HG03135 (cell line): Measurements from ENCODE around the gene ARFGAP3.

Source experiments
- ATAC-seq: cut with Tn5 transposase; IDR thresholded peaks from one replicate; pipeline ENCODE4 v1.9.1; 2021; ENCODE audit warnings: mild to moderate bottlenecking, moderate library complexity; ENCODE audit not compliant: unreplicated experiment

ARFGAP3 gene

DNA sequence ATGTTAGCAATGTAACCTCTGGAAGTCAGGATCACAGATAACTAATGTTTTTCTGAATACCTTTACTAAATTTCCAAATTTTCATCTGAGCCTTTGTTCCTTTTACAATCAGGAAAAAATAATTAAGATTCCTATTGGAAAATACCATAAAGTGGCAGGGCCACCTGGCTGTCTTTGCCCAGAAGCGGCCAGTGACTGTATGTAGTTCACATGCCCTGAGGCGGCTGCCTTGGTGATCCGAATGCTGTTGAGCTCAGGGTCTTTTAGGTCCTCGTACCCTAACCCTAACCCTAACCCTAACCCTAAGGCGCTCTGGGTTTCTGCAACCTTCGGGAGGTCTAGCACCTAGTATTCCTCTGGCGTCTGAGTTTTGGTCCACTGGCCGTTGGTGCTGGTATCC, 8.5 kb upstream of the ARFGAP3 start:
- no peak for ATAC-seq

DNA sequence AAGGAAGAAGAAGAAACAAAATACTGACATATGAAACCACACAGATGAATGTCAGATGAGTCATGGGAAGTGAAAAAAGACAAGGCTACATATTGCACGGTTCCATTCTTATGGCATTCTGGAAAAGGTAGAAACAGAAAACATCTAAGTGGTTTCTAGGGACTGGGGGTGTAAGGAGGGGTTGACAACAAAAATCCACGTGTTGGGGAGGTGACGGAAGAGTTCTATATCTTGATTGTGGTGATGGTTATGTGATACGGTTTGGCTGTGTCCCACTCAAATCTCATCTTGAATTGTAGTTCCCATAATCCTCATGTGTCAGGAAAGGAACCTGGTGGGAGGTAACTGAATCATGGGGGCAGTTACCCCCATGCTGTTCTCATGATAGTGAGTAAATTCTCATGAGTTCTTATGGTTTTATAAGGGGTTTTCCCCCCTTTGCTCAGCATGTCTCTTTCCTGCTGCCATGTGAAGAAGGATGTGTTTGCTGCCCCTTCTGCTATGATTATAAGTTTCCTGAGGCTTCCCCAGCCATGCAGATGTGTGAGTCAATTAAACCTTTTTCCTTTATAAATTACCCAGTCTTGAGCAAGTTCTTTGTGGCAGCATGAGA, 6.4 kb upstream of the ARFGAP3 start:
- no peak for ATAC-seq

DNA sequence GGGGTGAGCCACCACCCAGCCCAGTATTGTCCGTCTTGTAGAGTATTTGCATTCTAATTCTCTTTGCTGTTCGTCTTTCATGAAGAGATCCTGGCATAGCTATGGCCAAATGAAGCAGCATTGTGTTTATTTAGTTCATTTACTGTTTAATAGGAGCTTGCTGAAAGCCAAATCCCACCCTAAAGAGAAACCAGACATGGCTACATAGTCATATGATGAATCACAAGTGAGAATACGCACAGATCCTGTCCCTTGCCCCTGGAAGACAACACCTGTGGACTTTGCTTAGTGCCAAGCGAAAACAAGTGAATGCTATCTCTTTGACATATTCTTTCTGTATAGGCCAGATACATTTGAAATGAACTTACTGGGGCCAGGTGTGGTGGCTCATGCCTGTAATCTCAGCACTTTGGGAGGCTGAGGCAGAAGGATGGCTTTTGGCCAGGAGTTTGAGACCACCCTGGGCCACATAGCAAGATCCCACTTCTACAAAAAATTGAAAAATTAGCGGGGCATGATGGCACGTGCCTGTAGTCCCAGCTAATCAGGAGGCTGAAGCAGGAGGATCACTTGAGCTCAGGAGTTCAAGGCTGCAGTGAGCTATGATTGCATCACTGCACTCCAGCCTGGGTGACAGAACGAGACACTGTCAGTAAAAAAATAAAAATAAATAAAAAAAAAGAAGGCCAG, 5.1 kb upstream of the ARFGAP3 start:
- no peak for ATAC-seq

DNA sequence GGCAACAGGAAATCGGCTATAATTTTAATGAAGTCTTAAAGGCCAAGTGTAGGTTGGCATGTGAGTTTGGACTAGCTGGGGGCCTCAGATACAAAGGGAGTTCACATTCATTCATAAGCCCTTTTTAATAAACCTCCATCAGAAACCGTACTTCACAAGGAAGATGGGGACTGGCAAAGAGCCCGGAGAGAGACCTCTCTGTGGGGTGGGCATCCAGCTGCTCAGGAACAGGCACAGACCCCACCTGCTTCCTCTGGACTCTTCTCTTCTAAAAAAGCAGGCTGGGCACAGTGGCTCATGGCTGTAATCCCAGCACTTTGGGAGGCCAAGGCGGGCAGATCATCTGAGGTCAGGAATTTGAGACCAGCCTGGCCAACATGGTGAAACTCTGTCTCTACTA, 3.9 kb upstream of the ARFGAP3 start:
- no peak for ATAC-seq

DNA sequence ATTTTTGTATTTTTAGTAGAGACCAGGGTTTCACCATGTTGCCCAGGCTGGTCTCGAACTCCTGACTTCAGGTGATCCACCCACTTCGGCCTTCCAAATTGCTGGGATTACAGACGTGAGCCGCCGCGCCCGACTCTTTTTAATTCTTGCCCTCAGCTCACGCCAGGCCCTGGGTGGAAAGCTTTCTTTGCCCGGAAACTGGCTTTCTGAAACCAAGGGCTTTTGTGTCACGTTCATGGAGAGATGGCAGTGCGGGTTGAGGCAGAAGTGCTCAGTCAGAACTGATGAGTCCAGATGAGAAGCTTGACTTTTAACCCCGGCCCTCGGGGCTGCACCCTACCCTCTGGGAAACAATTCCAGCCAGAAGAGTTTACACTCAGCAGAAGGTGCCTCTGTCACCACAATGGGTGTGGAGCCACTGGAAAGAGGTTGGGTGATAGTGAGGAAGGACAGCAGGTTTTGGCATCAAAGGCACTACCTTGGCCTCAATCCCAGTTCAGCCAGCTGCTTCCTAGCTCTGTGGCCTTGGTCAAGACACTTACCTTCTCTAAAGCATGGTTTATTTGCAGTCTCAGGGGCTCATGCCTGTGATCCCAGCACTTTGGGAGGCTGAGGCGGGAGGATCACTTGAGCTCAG, 890 bp upstream of the ARFGAP3 start:
- no peak for ATAC-seq

DNA sequence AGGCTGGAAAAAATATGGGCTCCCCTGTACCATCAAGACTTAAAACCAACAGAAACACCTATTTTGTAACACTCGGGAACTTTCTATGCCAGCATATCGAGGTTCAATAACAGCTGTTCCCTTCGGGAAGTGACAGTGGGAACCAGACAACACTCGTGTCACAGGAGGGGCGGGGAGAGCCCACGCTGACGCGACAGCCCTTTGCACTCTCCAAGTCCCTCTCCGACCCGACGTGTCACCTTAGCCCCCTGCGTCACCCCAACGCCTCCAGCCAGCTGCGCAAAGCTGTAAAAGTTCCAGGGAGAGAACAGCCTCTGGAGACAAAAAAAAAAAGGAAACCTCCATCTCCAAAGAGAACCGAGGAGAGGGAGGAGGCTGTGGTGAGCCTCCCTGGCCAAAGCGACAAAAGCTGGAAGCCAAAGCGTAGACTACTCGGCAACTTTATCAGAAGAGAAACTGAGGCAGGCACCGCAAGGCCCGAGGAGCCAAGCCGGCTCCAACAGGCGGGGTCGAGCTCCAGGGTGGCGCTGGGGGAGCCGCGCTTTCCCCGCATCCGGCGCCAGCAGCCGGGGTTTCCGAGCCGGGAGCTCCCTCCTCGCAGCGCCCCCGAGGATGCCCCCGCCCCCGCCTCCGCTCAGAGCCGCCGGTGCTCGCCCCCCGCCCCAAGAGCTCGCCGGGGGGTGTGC, 751 bp downstream of the ARFGAP3 start:
- ATAC-seq: peak; percentile 28

DNA sequence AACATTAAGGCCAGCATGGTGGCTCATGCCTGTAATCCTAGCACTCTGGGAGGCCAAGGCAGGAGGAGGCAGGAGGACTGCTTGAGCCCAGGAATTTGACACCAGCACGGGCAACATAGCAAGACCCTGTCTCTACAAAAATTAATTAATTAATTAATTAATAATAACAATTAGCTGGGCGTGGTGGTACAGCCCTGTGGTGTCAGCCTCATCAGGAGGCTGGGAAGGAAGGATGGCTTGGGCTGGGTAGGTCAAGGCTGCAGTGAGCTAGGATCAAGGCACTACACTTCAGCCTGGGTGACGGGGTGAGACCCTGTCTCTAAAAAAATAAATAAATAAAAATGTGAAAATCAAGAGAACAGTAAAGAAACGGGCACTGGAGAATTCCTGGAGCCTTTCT, 1.4 kb downstream of the ARFGAP3 start:
- ATAC-seq: no peak

DNA sequence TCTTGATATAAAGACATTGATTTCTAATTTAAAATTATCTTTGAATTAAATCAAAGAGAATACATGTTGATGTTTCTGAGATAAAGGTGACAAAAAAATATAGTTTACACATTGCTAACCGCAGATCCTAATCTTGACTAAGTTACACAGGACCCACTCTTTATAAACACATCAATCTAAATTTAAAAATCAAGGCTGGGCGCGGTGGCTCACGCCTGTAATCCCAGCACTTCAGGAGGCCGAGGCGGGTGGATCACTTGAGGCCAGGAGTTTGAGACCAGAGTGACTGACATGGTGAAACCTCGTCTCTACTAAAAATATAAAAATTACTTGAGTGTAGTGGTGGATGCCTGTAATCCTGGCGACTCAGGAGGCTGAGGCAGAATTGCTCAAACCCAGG, 1.9 kb downstream of the ARFGAP3 start:
- ATAC-seq: no peak

DNA sequence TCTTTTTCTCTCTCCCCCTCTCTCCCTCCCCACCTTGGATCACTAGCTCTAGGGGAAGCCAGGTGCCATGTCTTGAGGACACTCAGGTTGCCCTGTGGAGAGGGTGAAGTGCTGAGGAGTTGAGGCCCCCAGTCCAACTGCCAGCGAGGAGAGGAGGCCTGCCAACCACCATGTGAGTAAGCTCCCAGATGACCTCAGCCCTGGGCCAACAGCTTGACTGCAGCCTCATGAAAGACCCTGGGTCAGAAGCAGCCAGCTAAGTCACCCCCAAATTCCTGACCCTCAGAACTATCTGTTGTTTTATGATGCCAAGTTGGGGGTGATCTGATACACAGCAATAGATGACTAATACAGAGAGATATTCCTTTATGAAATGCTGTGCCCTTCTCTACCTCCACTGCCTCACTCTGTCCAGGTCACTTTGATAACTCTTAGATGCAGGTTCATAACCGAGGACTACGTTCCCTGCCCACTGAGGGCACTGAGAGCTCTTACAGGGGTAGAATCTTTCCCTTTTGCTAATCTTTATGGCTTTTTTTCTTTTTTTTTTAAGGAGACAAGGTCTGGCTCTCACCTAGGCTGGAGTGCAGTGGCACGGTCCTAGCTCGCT, 8.0 kb downstream of the ARFGAP3 start:
- ATAC-seq: no peak

DNA sequence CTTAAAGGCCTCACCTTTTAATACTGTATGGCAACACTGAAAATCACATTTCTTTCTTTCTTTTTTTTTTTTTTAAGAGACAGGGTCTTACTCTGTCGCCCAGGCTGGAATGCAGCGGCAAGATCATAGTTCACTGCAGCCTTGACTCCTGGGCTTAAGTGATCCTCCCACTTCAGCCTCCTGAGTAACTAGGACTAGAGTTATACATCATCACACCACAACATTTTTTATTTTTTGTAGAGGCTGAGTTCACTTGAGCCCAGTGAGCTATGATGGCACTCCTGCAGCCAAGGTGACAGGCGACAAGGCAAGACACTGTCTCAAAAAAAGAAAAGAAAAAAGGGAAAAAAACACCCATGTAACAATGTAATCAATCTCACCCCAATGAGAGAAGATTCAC, 10.0 kb downstream of the ARFGAP3 start:
- no peak for ATAC-seq

DNA sequence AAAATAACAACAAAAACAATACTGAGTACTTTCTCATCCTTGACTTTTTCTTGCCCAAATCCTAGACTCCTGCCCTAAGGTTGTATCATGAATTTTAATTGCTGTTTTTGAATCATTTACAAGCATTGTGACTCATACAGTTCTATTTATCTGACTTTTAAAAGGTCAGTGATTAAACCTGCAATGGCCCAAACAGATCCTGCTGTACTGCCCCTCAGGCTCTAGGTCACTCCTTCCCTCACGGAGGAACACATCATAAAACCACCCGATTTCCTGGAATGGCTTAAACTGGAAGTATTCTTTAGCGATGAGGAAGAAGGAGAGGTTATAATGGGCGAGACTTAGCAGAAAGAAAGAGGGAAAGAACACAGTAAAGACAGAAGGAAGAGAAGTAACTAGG, 12.3 kb downstream of the ARFGAP3 start:
- ATAC-seq: no peak

DNA sequence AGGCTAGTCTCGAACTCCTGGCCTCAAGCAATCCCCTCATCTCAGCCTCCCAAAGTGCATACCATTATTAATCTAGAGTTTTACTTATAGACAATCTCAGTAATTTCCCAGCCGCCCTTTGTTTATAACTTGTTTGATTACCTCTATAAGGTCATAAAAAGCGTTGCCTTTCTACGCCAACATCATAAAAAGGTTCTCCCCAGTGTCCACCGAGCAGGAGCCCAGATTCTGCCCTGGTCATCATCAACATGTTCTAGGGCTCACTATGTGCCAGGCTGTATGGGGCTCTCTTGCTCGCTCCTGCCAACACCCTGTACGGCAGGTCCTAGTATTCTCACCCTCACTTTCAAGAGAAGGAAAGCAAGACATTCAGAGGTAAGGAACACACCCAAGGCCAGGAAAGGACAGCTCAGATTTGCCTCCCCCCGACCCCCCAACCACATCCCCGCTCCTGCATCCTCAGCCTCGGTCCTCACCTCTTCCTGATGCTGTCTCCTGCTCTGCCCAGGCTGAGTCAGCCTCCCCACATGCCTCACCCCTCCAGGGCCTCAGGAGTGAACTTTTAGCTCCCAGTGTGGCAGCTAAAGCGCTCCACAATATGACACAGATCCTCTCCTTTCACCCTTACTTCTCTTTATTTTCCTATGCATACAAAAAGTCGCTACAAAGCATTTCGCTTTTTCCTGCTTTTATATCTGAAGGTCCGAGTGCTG, 14.3 kb downstream of the ARFGAP3 start:
- no peak for ATAC-seq

DNA sequence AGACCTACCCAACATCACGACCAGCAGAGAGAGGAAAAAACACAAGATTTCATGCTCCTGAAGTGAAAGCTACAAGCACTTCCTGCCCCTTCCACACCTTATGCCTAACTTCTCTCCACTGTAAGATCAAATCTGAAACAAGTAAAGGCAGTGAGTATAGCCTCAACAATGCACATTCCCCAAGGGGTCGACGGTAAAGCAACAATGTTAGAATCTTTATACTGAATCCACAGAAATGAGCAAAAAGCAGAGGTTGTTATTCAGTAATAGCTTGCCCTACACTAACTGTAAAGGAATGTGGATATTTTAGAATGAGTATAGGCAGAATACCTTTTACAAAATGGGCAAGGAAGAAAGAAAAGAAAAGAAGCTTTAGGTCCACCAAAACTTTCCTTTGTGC, 15.6 kb downstream of the ARFGAP3 start:
- no peak for ATAC-seq

DNA sequence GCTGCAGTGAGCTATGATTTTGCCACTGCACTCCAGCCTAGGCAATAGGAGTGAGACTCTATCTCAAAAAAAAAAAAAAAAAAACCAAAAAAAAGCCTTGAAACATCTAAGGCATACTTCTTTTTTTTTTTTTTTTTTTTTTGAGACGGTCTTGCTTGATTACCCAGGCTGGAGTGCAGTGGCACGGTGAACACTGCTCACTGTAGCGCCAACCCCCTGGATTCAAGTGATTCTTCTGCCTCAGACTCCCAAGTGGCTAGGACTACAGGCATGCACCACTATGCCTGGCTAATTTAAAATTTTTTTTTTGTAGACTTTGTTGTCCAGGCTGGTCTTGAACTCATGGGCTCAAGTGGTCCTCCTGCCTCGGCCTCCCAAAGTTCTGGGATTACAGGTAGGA, 19.5 kb downstream of the ARFGAP3 start:
- no peak for ATAC-seq

DNA sequence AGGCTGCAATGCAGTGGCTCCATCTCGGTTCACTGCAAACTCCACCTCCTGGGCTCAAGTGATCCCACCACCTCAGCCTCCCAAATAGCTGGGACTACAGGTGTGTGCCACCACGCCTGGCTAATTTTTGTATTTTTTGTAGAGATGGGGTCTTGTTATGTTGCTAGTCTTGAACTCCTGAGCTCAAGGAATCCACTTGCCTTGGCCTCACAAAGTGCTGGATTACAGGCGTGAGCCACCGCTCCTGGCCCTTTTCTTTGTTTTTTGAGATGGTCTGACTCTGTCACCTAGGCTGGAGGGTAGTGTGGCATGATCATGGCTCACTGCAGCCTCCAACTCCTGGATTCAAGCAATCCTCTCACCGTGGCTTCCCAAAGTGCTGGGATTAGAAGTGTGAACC, 21.0 kb downstream of the ARFGAP3 start:
- ATAC-seq: no peak

DNA sequence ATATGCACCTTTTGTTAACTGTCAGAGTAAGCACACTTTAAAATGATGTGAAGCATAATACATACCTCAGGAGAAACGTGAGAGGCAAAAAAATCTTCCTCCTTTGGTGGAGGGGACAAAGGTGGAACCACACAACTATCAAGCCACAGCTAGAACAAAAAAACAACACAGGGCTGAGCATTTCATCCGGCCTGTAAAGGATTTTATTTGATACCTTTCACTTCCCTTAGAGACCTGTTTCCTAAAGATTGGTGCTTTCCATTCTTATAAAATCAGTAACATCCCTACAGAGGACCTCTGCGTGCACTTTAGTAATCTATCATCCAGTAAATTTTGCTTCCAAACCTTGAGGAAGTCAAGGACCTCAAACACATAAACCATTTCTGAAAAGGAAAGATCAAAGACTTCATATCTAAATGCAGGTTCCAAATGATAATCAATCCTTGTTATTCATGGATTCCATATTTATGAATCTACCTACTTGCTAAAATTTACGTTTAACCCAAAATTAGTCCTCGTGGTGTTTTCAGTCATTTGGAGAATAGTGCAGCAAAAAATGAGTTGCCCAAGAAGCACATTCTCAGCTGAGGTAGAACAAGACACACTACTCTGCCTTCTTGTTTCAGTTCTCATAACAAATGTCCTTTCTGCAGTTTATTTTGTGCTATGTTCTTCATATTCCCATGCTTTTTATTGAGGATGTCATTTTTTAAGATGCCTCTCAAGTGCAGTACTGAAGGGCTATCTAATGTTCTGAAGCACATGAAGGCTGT, 22.7 kb downstream of the ARFGAP3 start:
- ATAC-seq: no peak

DNA sequence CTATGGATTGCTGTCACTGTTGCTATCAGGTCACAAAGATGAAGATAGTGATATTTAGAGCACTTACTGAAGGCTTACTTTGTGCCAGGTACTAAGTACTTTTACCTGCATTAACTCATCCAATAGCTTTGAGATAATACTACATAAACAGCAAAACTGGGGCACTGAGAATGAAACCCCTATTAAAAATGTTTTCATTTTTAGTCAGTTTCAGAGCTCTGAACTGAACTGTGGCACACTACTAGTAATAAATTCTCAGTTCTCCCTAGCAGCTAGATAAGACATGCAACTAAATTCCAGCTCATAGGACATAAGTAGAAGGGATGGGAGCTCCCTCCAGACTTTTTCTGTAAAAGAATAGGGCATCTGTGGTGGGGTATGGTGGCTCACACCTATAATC, 24.0 kb downstream of the ARFGAP3 start:
- ATAC-seq: no peak

DNA sequence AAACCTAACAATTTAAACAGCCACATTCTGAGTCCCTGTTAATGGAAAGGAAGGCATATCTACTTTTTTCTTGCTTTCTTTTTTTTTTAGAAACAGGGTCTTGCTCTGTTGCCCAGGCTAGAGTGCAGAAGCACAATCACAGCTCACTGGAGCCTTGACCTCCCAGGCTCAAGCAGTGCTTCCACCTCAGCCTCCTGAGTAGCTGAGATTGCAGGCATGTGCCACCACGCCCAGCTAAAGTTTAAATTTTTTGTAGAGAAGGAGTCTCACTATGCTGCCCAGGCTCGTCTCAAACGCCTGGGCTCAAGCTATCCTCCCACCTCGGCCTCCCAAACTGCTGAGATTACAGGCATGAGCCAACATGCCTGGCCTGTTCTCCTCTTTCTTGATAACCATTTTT, 25.4 kb downstream of the ARFGAP3 start:
- ATAC-seq: no peak

DNA sequence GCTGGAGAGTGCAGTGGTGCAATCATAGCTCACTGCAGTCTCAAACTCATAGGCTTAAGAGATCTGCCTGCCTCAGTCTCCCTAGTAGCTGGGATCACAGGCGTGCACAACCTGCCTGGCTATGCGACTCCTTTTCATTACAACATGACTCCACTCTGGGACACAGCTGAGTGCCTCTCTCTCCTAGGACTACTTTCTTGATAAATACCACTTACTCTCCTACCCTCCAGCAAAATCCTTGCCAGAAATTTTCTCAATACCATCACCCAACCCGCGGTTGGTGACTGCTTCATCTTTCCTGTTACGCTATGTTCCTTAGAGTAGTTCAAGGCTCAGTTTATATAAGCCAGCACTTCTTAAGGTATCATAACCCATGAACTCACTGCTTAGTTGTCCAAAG, 26.9 kb downstream of the ARFGAP3 start:
- no peak for ATAC-seq

DNA sequence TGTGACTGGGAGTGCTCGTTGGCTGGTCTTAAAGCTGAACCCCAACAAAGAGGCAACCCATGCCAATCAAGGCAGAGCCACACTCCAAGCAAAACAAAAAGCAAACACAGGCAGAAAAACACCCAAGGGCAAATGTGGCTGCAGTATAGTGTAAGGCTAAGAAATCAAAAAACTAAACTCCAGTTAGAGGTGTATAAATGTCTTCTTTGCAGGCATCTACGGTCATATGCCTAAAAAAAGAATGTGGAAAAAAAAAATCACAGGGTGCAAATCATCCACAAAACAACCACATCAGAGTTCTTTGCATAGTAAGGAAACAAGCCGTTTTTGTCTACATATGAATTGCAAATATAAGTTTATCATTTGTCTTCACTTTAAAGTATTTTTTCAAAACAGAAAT, 27.8 kb downstream of the ARFGAP3 start:
- ATAC-seq: no peak
